B cell (primary cell): ENCODE results near the gene RAI1.

Experiments used
- EZH2 ChIP-seq: IDR thresholded peaks from 2 replicates; pipeline ENCODE4 v1.6.1; 2012; ENCODE audit warnings: borderline replicate concordance, low read depth, mild to moderate bottlenecking, moderate library complexity, low read length; ENCODE audit not compliant: insufficient read depth, poor library complexity, severe bottlenecking
- TF ChIP-seq, protein P1 (sequence below): fragments of 200-600 bp; IDR thresholded peaks from one replicate; pipeline ENCODE4 v1.8.0; 2022; ENCODE audit warnings: antibody characterized with exemption, mild to moderate bottlenecking

DNA sequence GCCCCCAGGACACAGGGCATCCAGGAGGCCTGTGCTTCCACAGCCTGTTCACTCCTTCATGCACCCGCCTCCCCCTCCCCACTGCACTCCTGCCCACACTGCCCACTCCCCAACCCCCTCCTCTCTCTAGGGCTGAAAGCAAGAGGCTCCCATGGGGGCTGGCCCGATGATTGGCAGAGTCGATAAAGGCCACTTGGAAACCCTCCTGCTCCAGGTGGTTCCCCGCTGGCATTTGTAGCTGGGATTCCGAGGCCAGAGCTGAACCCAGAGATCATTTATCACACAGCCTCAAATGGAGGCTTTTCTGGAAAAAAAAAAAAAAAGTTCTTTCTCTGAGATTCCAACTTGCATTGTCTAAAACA lies 81.5 kb downstream of the RAI1 start:
- TF ChIP-seq, protein P1, sequence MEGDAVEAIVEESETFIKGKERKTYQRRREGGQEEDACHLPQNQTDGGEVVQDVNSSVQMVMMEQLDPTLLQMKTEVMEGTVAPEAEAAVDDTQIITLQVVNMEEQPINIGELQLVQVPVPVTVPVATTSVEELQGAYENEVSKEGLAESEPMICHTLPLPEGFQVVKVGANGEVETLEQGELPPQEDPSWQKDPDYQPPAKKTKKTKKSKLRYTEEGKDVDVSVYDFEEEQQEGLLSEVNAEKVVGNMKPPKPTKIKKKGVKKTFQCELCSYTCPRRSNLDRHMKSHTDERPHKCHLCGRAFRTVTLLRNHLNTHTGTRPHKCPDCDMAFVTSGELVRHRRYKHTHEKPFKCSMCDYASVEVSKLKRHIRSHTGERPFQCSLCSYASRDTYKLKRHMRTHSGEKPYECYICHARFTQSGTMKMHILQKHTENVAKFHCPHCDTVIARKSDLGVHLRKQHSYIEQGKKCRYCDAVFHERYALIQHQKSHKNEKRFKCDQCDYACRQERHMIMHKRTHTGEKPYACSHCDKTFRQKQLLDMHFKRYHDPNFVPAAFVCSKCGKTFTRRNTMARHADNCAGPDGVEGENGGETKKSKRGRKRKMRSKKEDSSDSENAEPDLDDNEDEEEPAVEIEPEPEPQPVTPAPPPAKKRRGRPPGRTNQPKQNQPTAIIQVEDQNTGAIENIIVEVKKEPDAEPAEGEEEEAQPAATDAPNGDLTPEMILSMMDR = no peak
- TF ChIP-seq EZH2 = no peak
